Measurements from ENCODE around the gene KAT7. TPM values are rescaled to one million over a fixed set of nuclear protein-coding genes. Genes with fewer than 3 reads are reported as not detected.

KAT7 gene
- total RNA-seq, 1 experiment from 2014 or later: 79.5 TPM

DNA sequence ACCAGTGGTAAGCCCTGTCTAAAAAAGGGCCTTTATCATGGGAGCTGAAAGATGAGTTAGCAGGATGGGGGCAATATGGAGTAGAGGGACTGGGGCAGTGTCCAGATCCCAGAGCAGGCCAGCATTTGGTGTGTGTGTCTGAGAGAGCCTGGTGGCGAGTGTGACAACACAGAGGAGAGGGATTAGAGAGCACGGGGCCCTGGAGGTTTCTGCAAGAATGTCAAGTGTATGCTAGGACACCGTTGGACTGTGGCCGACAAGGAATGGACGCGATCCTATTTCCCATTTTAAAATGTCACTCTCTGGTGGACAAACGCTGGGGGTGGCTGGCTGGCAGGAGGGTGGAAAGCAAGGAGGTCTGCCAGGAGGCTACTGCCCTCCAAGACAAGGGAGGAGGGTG lies 47.0 kb downstream of the KAT7 start:
- ChIA-PET CTCF (no interaction called here), RAD21 (ENCODE audit: low non-redundant PET in 1 of 2, low total read pairs in 2 of 2, uncharacterized antibody in 2 of 2, unreplicated experiment in 2 of 2) (no interaction called here), POLR2A (no interaction called here)
- no peak for DNase-seq (ENCODE audit: low read depth, low spot score)
- Histone ChIP-seq H3K9me2 (ENCODE audit: insufficient read depth) (no peaks in the 10 kb centered on the region), H3K4me1 (ENCODE audit: control insufficient read depth in 1 of 2, insufficient read depth in 2 of 2, low read length in 2 of 2) (peaks cover 2 to 9% of the 10 kb centered on the region in 2 experiments; a peak in 3 of 4 replicates), H3K79me2 (ENCODE audit: insufficient read depth, low read length) (no peaks in the 10 kb centered on the region), H3K9ac (ENCODE audit: low read length) (no peak overlapping the region), H4K20me1 (ENCODE audit: insufficient read depth) (no peaks in the 10 kb centered on the region), H3K4me2 (ENCODE audit: low read length) (no peak overlapping the region), H3K27ac (ENCODE audit: low read depth, low read length) (no peak overlapping the region), H3K27me3 (ENCODE audit: insufficient read depth, low read length) (no peaks in the 10 kb centered on the region), H3K9me3 (ENCODE audit: control insufficient read depth in 1 of 2, insufficient read depth in 1 of 2, low read depth in 1 of 2, low read length in 2 of 2) (no peaks in the 10 kb centered on the region), H3K36me3 (ENCODE audit: control insufficient read depth in 1 of 2, insufficient read depth in 2 of 2, low read length in 2 of 2) (peaks cover 9 to 27% of the 10 kb centered on the region in 2 experiments; a peak in 3 of 4 replicates), H2AFZ (ENCODE audit: low read depth, low read length, poor library complexity, severe bottlenecking) (no peak overlapping the region), H3K4me3 (replicated peaks in 1 of 2; ENCODE audit: low read depth in 1 of 2, low read length in 2 of 2) (no peak overlapping the region)
- no peak for TF ChIP-seq EGR1 (IDR thresholded peaks at IDR 0.05; ENCODE audit: low read depth)
- no peak for TF ChIP-seq SIN3A (IDR thresholded peaks at IDR 0.05; ENCODE audit: low read depth)
- no peak for TF ChIP-seq CBX3 (IDR thresholded peaks at IDR 0.05; ENCODE audit: low read depth)
- TF ChIP-seq SP1 (IDR thresholded peaks at IDR 0.05; ENCODE audit: low read depth): no peak
- TF ChIP-seq, protein P1, sequence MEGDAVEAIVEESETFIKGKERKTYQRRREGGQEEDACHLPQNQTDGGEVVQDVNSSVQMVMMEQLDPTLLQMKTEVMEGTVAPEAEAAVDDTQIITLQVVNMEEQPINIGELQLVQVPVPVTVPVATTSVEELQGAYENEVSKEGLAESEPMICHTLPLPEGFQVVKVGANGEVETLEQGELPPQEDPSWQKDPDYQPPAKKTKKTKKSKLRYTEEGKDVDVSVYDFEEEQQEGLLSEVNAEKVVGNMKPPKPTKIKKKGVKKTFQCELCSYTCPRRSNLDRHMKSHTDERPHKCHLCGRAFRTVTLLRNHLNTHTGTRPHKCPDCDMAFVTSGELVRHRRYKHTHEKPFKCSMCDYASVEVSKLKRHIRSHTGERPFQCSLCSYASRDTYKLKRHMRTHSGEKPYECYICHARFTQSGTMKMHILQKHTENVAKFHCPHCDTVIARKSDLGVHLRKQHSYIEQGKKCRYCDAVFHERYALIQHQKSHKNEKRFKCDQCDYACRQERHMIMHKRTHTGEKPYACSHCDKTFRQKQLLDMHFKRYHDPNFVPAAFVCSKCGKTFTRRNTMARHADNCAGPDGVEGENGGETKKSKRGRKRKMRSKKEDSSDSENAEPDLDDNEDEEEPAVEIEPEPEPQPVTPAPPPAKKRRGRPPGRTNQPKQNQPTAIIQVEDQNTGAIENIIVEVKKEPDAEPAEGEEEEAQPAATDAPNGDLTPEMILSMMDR (IDR thresholded peaks at IDR 0.05 in 2 of 3, conservative IDR thresholded peaks at IDR 0.05 in 1 of 3; ENCODE audit: borderline replicate concordance in 1 of 3, insufficient read depth in 1 of 3, low read depth in 2 of 3, low read length in 2 of 3): no peak
- TF ChIP-seq CEBPB (IDR thresholded peaks at IDR 0.05; ENCODE audit: low read depth): no peak
- TF ChIP-seq EZH2 (IDR thresholded peaks at IDR 0.05): no peak
- TF ChIP-seq, protein P2, sequence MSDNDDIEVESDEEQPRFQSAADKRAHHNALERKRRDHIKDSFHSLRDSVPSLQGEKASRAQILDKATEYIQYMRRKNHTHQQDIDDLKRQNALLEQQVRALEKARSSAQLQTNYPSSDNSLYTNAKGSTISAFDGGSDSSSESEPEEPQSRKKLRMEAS (IDR thresholded peaks at IDR 0.05): no peak
- TF ChIP-seq, protein P3, sequence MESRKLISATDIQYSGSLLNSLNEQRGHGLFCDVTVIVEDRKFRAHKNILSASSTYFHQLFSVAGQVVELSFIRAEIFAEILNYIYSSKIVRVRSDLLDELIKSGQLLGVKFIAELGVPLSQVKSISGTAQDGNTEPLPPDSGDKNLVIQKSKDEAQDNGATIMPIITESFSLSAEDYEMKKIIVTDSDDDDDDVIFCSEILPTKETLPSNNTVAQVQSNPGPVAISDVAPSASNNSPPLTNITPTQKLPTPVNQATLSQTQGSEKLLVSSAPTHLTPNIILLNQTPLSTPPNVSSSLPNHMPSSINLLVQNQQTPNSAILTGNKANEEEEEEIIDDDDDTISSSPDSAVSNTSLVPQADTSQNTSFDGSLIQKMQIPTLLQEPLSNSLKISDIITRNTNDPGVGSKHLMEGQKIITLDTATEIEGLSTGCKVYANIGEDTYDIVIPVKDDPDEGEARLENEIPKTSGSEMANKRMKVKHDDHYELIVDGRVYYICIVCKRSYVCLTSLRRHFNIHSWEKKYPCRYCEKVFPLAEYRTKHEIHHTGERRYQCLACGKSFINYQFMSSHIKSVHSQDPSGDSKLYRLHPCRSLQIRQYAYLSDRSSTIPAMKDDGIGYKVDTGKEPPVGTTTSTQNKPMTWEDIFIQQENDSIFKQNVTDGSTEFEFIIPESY (IDR thresholded peaks at IDR 0.05; ENCODE audit: extremely low read depth, insufficient replicate concordance, low read length): no peak
- TF ChIP-seq SRF (IDR thresholded peaks at IDR 0.05; ENCODE audit: low read depth): no peak
- no peak for TF ChIP-seq FOSL1 (IDR thresholded peaks at IDR 0.05; ENCODE audit: low read depth)
- TF ChIP-seq EZH2phosphoT487 (IDR thresholded peaks at IDR 0.05; ENCODE audit: borderline replicate concordance): no peak
- no peak for TF ChIP-seq YY1 (IDR thresholded peaks at IDR 0.05; ENCODE audit: extremely low read depth, insufficient replicate concordance, low read depth, low read length)
- TF ChIP-seq ZFX (IDR thresholded peaks at IDR 0.05): no peak
- intact Hi-C loops (cut with micrococcal nuclease): no loop called here
- BruUV-seq (replicated peaks): no TSS peak
- ATAC-seq: no peak

All from HCT116 (cell line).